IMR-90 (cell line): Measurements from ENCODE around the gene FAM53B. TPM values are rescaled to one million over a fixed set of nuclear protein-coding genes. Genes with fewer than 3 reads are reported as not detected.
A peak's percentile ranks its signal among the peaks of the same experiment; 100 is the strongest.

Experiments
- ATAC-seq: fragments of 200-7000 bp; cut with Tn5 transposase; 2 replicates; pipeline ENCODE4 v1.9.1; 2020; ENCODE audit warnings: low read depth, mild to moderate bottlenecking, moderate library complexity
- BruUV-seq: library from RNA; stranded (reverse); fragments of 400-500 nt; replicated peaks from 2 replicates; lab custom pipeline; 2021; lab: Mats Ljungman, UMichigan
- CTCF ChIA-PET: fragments of 300-600 bp; formaldehyde crosslinking; extraction: SDS; loops from one replicate; lab custom pipeline; 2021; ENCODE audit warnings: antibody characterized with exemption; lab: Yijun Ruan, JAX
- POLR2A ChIA-PET: fragments of 300-600 bp; sonication (Branson Sonifier 250); formaldehyde crosslinking; loops from one replicate; lab custom pipeline; 2022; ENCODE audit warnings: antibody characterized with exemption; ENCODE audit not compliant: unreplicated experiment; lab: Charles Lee
- DNase-seq: peaks from one replicate; pipeline ENCODE4 v3.0.0; 2013
- H2AFZ ChIP-seq: replicated peaks from 2 replicates; pipeline ENCODE3; 2013; ENCODE audit warnings: low read length, mild to moderate bottlenecking; ENCODE audit not compliant: poor library complexity
- H2AK5ac ChIP-seq: 2 replicates; pipeline ENCODE4 v1.6.1; 2013; ENCODE audit warnings: low read depth, low read length, inconsistent platforms
- H2AK9ac ChIP-seq: replicated peaks from 2 replicates; pipeline ENCODE3; 2013; ENCODE audit warnings: mild to moderate bottlenecking, low read depth, low read length, moderate library complexity; ENCODE audit not compliant: poor library complexity
- H2BK120ac ChIP-seq: 2 replicates; pipeline ENCODE4 v1.6.1; 2013; ENCODE audit warnings: low read depth, low read length, inconsistent platforms
- H2BK15ac ChIP-seq: 3 replicates; pipeline ENCODE4 v1.6.1; 2013; ENCODE audit warnings: low read depth, low read length, inconsistent platforms
- H2BK20ac ChIP-seq: 2 replicates; pipeline ENCODE4 v1.6.1; 2013; ENCODE audit warnings: low read depth, mild to moderate bottlenecking, inconsistent platforms, low read length, moderate library complexity
- H2BK5ac ChIP-seq: 2 replicates; pipeline ENCODE4 v1.6.1; 2013; ENCODE audit warnings: mild to moderate bottlenecking, low read depth, low read length, inconsistent platforms; ENCODE audit not compliant: poor library complexity, severe bottlenecking
- H3K14ac ChIP-seq: replicated peaks from 2 replicates; pipeline ENCODE4 v1.6.1; 2013; ENCODE audit warnings: low read depth, low read length, inconsistent platforms
- H3K18ac ChIP-seq: 2 replicates; pipeline ENCODE4 v1.6.1; 2013; ENCODE audit warnings: low read depth, low read length, control low read depth
- H3K23ac ChIP-seq: 2 replicates; pipeline ENCODE4 v1.6.1; 2013; ENCODE audit warnings: low read depth, low read length, inconsistent platforms
- H3K27ac ChIP-seq: 2 replicates; pipeline ENCODE4 v1.5.1; 2013; ENCODE audit warnings: mild to moderate bottlenecking, control low read depth, low read length; ENCODE audit not compliant: insufficient read depth
- H3K27me3 ChIP-seq: 2 replicates; pipeline ENCODE4 v1.6.1; 2013; ENCODE audit warnings: low read length; ENCODE audit not compliant: control insufficient read depth, insufficient read depth
- H3K36me3 ChIP-seq: 2 replicates; pipeline ENCODE4 v1.6.1; 2013; ENCODE audit warnings: low read length, mixed read lengths; ENCODE audit not compliant: control insufficient read depth, insufficient read depth
- H3K4ac ChIP-seq: 2 replicates; pipeline ENCODE4 v1.6.1; 2013; ENCODE audit warnings: low read depth, low read length, inconsistent platforms
- H3K4me1 ChIP-seq: 2 replicates; pipeline ENCODE4 v1.6.1; 2013; ENCODE audit warnings: low read length, mixed read lengths; ENCODE audit not compliant: control insufficient read depth, insufficient read depth
- H3K4me2 ChIP-seq: 2 replicates; pipeline ENCODE4 v1.6.1; 2013; ENCODE audit warnings: low read depth, mild to moderate bottlenecking, control low read depth, low read length, moderate library complexity
- H3K4me3 ChIP-seq: 2 replicates; pipeline ENCODE4 v1.5.1; 2013; ENCODE audit warnings: low read depth, mild to moderate bottlenecking, control low read depth, low read length, moderate library complexity; ENCODE audit not compliant: insufficient read depth
- H3K56ac ChIP-seq: 2 replicates; pipeline ENCODE4 v1.6.1; 2013; ENCODE audit warnings: low read length, inconsistent platforms; ENCODE audit not compliant: insufficient read depth; ENCODE audit errors: extremely low read depth
- H3K79me1 ChIP-seq, 2 experiments: 2 replicates each; pipeline ENCODE4 v1.6.1; 2013; ENCODE audit warnings: low read length in 2 of 2, inconsistent platforms in 1 of 2, low read depth in 1 of 2
- H3K9ac ChIP-seq: 2 replicates; pipeline ENCODE4 v1.6.1; 2013; ENCODE audit warnings: low read depth, low read length, control low read depth
- H3K9me1 ChIP-seq: 2 replicates; pipeline ENCODE4 v1.6.1; 2013; ENCODE audit warnings: low read length, inconsistent platforms; ENCODE audit not compliant: insufficient read depth
- H3K9me3 ChIP-seq: 2 replicates; pipeline ENCODE4 v1.6.1; 2013; ENCODE audit warnings: low read length; ENCODE audit not compliant: control insufficient read depth, insufficient read depth
- H4K20me1 ChIP-seq: 2 replicates; pipeline ENCODE4 v1.6.1; 2013; ENCODE audit warnings: low read length, inconsistent platforms; ENCODE audit not compliant: insufficient read depth
- H4K5ac ChIP-seq: 2 replicates; pipeline ENCODE4 v1.6.1; 2013; ENCODE audit warnings: mild to moderate bottlenecking, low read depth, low read length, control low read depth
- H4K8ac ChIP-seq, 2 experiments: 2 replicates each; pipeline ENCODE4 v1.6.1; 2013; ENCODE audit warnings: low read depth in 2 of 2, low read length in 2 of 2, control low read depth in 1 of 2, inconsistent platforms in 1 of 2
- H4K91ac ChIP-seq: 2 replicates; pipeline ENCODE4 v1.6.1; 2013; ENCODE audit warnings: low read depth, low read length, inconsistent platforms; ENCODE audit not compliant: insufficient read depth
- BHLHE40 ChIP-seq: fragments of 150-350 bp; IDR thresholded peaks from 2 replicates; pipeline ENCODE4 v1.6.1; 2016; ENCODE audit warnings: mild to moderate bottlenecking, low read depth, low read length
- CEBPB ChIP-seq: IDR thresholded peaks from 2 replicates; pipeline ENCODE4 v1.6.1; 2012; ENCODE audit warnings: low read depth, low read length, improper control_type of control experiment
- CHD1 ChIP-seq: IDR thresholded peaks from 2 replicates; pipeline ENCODE4 v1.6.1; 2012; ENCODE audit warnings: low read depth, low read length, improper control_type of control experiment
- FOS ChIP-seq: fragments of 150-350 bp; IDR thresholded peaks from 2 replicates; pipeline ENCODE4 v1.6.1; 2016; ENCODE audit warnings: low read depth, low read length
- MAFK ChIP-seq: IDR thresholded peaks from 2 replicates; pipeline ENCODE4 v1.6.1; 2012; ENCODE audit warnings: low read depth, low read length, improper control_type of control experiment
- MAZ ChIP-seq: IDR thresholded peaks from 2 replicates; pipeline ENCODE4 v1.6.1; 2012; ENCODE audit warnings: low read depth, mild to moderate bottlenecking, low read length, improper control_type of control experiment, moderate library complexity, borderline replicate concordance
- MXI1 ChIP-seq: IDR thresholded peaks from 2 replicates; pipeline ENCODE4 v1.6.1; 2012; ENCODE audit warnings: low read depth, mild to moderate bottlenecking, low read length, moderate library complexity, borderline replicate concordance
- POLR2A ChIP-seq: IDR thresholded peaks from 2 replicates; pipeline ENCODE4 v1.6.1; 2012; ENCODE audit warnings: mild to moderate bottlenecking, low read depth, low read length
- RAD21 ChIP-seq: IDR thresholded peaks from 2 replicates; pipeline ENCODE4 v1.6.1; 2012; ENCODE audit warnings: low read length, improper control_type of control experiment
- RCOR1 ChIP-seq: IDR thresholded peaks from 2 replicates; pipeline ENCODE4 v1.6.1; 2012; ENCODE audit warnings: mild to moderate bottlenecking, low read length, improper control_type of control experiment; ENCODE audit not compliant: insufficient replicate concordance
- SMC3 ChIP-seq: fragments of 150-350 bp; IDR thresholded peaks from 2 replicates; pipeline ENCODE4 v1.6.1; 2016; ENCODE audit warnings: low read depth, mild to moderate bottlenecking, antibody characterized with exemption, low read length, moderate library complexity
- WGBS, 2 experiments: methylation state at CpG; one replicate each; pipeline versions ENCODE4 v1.1.5 to v1.1.7; 2013; ENCODE audit warnings: missing lambda C conversion rate in 2 of 2; ENCODE audit not compliant: insufficient read length in 1 of 2; ENCODE audit errors: extremely low coverage in 2 of 2; 5-methylcytosine and 5-hydroxymethylcytosine counted together
- dilution Hi-C: fragments of 300-500 bp; cut with HindIII; formaldehyde crosslinking; loops from one replicate; pipeline ENCODE4 v1.14.3; 2018; ENCODE audit warnings: low sequenced_read_pairs; ENCODE audit not compliant: unreplicated experiment
- in situ Hi-C: fragments of 300-500 bp; cut with MboI; formaldehyde crosslinking; loops from 3 replicates; pipeline ENCODE4 v1.14.3; 2019; ENCODE audit warnings: low sequenced_read_pairs, inconsistent platforms, mixed read lengths
- intact Hi-C: fragments of 100-400 bp; cut with micrococcal nuclease; formaldehyde crosslinking; loops from 2 replicates; pipeline ENCODE4 v1.10.0; 2022
- polyA plus RNA-seq, 3 experiments: library from polyadenylated mRNA; depleted of rRNA; stranded (reverse); fragments of >200 nt; gene quantifications; 2 replicates each; pipeline ENCODE4 v1.2.3, GENCODE V29; 2012; ENCODE audit warnings: low replicate concordance in 1 of 3
- total RNA-seq: library from RNA; depleted of rRNA; stranded (reverse); fragments of >200 nt; gene quantifications from 2 replicates; pipeline ENCODE4 v1.2.3, GENCODE V29; 2012
- TF ChIP-seq, protein P1 (sequence below): fragments of 150-350 bp; IDR thresholded peaks from 2 replicates; pipeline ENCODE4 v1.6.1; 2017; ENCODE audit warnings: mild to moderate bottlenecking, antibody characterized with exemption, low read length, low read depth
- TF ChIP-seq, protein P2 (sequence below): conservative IDR thresholded peaks from 2 replicates; pipeline ENCODE4 v1.5.1; 2012; ENCODE audit warnings: mild to moderate bottlenecking, low read depth, low read length, improper control_type of control experiment

Gene FAM53B
- total and polyA plus RNA-seq, 2 of the 4 experiments (the other 2 are of a cell fraction), result 3.8 to 5.7 TPM

DNA sequence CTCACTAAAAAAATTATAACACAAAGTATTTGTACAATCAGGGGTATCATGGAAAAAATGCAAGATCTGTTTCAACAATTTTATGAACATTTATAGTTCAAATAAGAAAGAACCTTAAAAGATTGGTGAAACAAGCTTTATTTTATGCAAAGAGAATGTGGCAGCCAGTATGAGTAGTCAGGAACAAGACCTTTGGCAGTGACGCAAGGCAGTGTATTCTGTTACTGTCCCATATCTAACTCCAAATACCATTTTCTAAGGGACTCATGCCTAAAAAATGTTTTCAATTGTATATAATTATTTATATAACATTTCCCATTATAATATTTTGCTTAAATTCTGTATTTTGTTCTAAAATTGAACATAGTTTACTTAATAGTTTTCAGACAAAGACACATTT is 19.1 kb upstream of the FAM53B start:
- Histone ChIP-seq H4K91ac (no peak overlapping the region), H2BK120ac (no peak overlapping the region), H3K56ac (no peak overlapping the region), H3K4ac (no peak overlapping the region), H3K14ac (no peak overlapping the region), H2AFZ (no peak overlapping the region), H3K4me3 (no peak overlapping the region), H3K9me3 (no peaks in the 10 kb centered on the region), H4K5ac (no peak overlapping the region), H3K27me3 (no peaks in the 10 kb centered on the region), H4K20me1 (no peaks in the 10 kb centered on the region), H3K9me1 (no peaks in the 10 kb centered on the region), H2BK20ac (no peak overlapping the region), H3K18ac (no peak overlapping the region), H3K36me3 (peaks cover 14% of the 10 kb centered on the region), H3K9ac (no peak overlapping the region), H2BK5ac (no peak overlapping the region), H3K79me1 (peaks cover 3 to 8% of the 10 kb centered on the region in 2 experiments), H2AK9ac (no peak overlapping the region), H3K23ac (no peak overlapping the region), H2AK5ac (no peak overlapping the region), H3K4me1 (peaks cover 2% of the 10 kb centered on the region), H3K4me2 (no peak overlapping the region), H4K8ac (no peak overlapping the region), H3K27ac (no peak overlapping the region), H2BK15ac (no peak overlapping the region)
- ChIA-PET POLR2A (no interaction called here), CTCF (no interaction called here)
- no CpG with 5 or more reads among the region's 1 CpG for whole genome bisulfite sequencing, 2 experiments
- intact Hi-C loops, result no loop called here
- BruUV-seq, result no TSS peak
- dilution Hi-C loops, result no loop called here
- peak; percentile 44 for ATAC-seq
- peak; percentile 48 for DNase-seq
- TF ChIP-seq MAFK, result no peak
- TF ChIP-seq CEBPB, result no peak
- TF ChIP-seq, protein P1, sequence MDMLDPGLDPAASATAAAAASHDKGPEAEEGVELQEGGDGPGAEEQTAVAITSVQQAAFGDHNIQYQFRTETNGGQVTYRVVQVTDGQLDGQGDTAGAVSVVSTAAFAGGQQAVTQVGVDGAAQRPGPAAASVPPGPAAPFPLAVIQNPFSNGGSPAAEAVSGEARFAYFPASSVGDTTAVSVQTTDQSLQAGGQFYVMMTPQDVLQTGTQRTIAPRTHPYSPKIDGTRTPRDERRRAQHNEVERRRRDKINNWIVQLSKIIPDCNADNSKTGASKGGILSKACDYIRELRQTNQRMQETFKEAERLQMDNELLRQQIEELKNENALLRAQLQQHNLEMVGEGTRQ, result no peak
- TF ChIP-seq, protein P2, sequence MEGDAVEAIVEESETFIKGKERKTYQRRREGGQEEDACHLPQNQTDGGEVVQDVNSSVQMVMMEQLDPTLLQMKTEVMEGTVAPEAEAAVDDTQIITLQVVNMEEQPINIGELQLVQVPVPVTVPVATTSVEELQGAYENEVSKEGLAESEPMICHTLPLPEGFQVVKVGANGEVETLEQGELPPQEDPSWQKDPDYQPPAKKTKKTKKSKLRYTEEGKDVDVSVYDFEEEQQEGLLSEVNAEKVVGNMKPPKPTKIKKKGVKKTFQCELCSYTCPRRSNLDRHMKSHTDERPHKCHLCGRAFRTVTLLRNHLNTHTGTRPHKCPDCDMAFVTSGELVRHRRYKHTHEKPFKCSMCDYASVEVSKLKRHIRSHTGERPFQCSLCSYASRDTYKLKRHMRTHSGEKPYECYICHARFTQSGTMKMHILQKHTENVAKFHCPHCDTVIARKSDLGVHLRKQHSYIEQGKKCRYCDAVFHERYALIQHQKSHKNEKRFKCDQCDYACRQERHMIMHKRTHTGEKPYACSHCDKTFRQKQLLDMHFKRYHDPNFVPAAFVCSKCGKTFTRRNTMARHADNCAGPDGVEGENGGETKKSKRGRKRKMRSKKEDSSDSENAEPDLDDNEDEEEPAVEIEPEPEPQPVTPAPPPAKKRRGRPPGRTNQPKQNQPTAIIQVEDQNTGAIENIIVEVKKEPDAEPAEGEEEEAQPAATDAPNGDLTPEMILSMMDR, result no peak
- TF ChIP-seq MAZ, result no peak
- no peak for TF ChIP-seq SMC3
- no peak for TF ChIP-seq MXI1
- TF ChIP-seq BHLHE40, result no peak
- no peak for TF ChIP-seq POLR2A
- no peak for TF ChIP-seq RCOR1
- no peak for TF ChIP-seq CHD1
- no peak for TF ChIP-seq RAD21
- no peak for TF ChIP-seq FOS
- in situ Hi-C loops, result no loop called here
